Testis (tissue), 2 donors: ENCODE data around the gene GRSF1.

Experiments
- POLR2A ChIP-seq: fragments of 450-650 bp; IDR thresholded peaks from one replicate; pipeline ENCODE4 v1.6.1; 2017; ENCODE audit warnings: antibody characterized with exemption, mild to moderate bottlenecking, moderate library complexity
- TF ChIP-seq, protein P1 (sequence below), 3 experiments: fragments of 450-650 bp in 2 of 3; fragments of 200-600 bp in 1 of 3; sonication (generic) in 1 of 3; IDR thresholded peaks; one replicate each; pipeline ENCODE4 v1.5.1; 2016 to 2019; ENCODE audit warnings: antibody characterized with exemption in 3 of 3, mild to moderate bottlenecking in 2 of 3, moderate library complexity in 1 of 3

DNA sequence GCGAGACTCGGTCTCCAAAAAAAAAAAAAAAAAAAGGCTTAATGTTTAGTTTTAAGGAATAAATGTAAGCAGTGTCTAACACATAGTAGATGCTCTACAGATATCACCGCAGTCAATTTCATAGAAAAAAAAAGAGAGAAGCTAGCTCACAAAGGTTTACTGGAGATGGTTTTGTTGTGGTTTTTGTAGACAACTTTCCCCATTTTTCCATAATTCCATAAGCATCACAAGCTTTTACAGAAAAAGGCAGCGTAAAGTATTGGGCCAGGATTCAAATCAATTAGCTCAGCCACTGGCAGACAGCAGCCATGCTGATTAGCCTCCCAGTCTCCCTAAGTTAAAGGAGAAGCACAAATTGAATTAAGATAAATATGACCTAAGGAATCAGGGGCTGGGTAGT, 1.5 kb downstream of the GRSF1 start:
- TF ChIP-seq POLR2A = no peak
- TF ChIP-seq, protein P1, sequence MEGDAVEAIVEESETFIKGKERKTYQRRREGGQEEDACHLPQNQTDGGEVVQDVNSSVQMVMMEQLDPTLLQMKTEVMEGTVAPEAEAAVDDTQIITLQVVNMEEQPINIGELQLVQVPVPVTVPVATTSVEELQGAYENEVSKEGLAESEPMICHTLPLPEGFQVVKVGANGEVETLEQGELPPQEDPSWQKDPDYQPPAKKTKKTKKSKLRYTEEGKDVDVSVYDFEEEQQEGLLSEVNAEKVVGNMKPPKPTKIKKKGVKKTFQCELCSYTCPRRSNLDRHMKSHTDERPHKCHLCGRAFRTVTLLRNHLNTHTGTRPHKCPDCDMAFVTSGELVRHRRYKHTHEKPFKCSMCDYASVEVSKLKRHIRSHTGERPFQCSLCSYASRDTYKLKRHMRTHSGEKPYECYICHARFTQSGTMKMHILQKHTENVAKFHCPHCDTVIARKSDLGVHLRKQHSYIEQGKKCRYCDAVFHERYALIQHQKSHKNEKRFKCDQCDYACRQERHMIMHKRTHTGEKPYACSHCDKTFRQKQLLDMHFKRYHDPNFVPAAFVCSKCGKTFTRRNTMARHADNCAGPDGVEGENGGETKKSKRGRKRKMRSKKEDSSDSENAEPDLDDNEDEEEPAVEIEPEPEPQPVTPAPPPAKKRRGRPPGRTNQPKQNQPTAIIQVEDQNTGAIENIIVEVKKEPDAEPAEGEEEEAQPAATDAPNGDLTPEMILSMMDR (IDR thresholded peaks at IDR 0.05) = no peak
